A549 (cell line): ENCODE measurements around the gene PTPRA.

ENCODE experiments used
- EP300 ChIP-seq, 2 experiments: fragments of >200 bp; sonication (Bioruptor Twin); formaldehyde crosslinking; IDR thresholded peaks; 2 replicates in 1 of 2; 3 replicates in 1 of 2; pipeline ENCODE4 v1.6.1; 2016 to 2017
- PHF8 ChIP-seq: fragments of 200-600 bp; sonication (generic); IDR thresholded peaks from 2 replicates; pipeline ENCODE4 v1.6.1; 2016; ENCODE audit warnings: low read depth, mild to moderate bottlenecking, antibody characterized with exemption, moderate library complexity, borderline replicate concordance
- POLR2A ChIP-seq: IDR thresholded peaks from 2 replicates; pipeline ENCODE4 v1.6.1; 2012; ENCODE audit warnings: mild to moderate bottlenecking, low read length
- TF ChIP-seq, protein P1 (sequence below): IDR thresholded peaks from 2 replicates; pipeline ENCODE4 v1.6.1; 2012
- TF ChIP-seq, protein P2 (sequence below): IDR thresholded peaks from 2 replicates; pipeline ENCODE4 v1.6.1; 2012

DNA sequence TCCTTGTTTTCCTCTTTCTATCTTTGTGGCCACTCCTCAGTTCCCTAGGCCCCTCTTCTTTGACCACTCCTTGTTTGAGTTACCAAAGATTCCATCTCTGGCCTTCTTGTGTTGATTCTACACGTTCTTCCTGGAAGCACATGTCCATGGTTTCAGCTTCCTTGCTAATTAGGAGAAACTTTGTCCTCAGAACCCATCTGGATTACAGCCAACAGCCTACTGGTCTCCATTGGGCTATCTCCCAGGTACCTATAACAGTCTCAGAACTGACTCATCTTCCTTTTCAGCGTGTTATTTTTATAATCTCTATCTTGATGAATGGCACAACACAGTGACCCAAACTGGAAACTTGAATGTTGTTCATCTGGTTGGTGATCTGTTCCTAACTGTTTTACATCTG lies 17.5 kb downstream of the PTPRA start:
- TF ChIP-seq, protein P1, sequence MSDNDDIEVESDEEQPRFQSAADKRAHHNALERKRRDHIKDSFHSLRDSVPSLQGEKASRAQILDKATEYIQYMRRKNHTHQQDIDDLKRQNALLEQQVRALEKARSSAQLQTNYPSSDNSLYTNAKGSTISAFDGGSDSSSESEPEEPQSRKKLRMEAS = no peak
- TF ChIP-seq POLR2A (no peak), EP300 (IDR thresholded peaks at IDR 0.05) (no peak), PHF8 (no peak)
- TF ChIP-seq, protein P2, sequence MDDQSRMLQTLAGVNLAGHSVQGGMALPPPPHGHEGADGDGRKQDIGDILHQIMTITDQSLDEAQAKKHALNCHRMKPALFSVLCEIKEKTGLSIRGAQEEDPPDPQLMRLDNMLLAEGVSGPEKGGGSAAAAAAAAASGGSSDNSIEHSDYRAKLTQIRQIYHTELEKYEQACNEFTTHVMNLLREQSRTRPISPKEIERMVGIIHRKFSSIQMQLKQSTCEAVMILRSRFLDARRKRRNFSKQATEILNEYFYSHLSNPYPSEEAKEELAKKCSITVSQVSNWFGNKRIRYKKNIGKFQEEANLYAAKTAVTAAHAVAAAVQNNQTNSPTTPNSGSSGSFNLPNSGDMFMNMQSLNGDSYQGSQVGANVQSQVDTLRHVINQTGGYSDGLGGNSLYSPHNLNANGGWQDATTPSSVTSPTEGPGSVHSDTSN = no peak
